ENCODE results near the gene KLK8.
A peak's percentile ranks its signal among the peaks of the same experiment; 100 is the strongest.

The KLK8 gene

GRCh38 chr19:51001515-51001914, at the start of gene KLK8:
Gene KLK8, minus strand, starts transcription at chr19:51001604. Its CDS starts 437 bp downstream, at chr19:51001167.
- no peak for DNase-seq

- no peak for DNase-seq
These were observed 45.6 kb upstream of the KLK8 start for GRCh38 chr19:51047031-51047335.

- DNase-seq: no peak
These were observed 42.9 kb upstream of the KLK8 start for GRCh38 chr19:51044327-51044726.

- no peak for DNase-seq
These were observed 42.1 kb upstream of the KLK8 start for GRCh38 chr19:51043497-51043896.

GRCh38 chr19:51040151-51040550, 38.7 kb upstream of the KLK8 start:
- no peak for DNase-seq

- DNase-seq: no peak
These were observed 35.1 kb upstream of the KLK8 start for GRCh38 chr19:51036519-51036918.

GRCh38 chr19:51034704-51035103, 33.3 kb upstream of the KLK8 start, which contains the start of gene KLK12:
Gene KLK12, minus strand, starts transcription at chr19:51035002. Its CDS starts 381 bp downstream, at chr19:51034621.
- DNase-seq: peak; percentile 86

GRCh38 chr19:51031880-51032225, 30.4 kb upstream of the KLK8 start:
- no peak for DNase-seq

GRCh38 chr19:51031220-51031879, 29.9 kb upstream of the KLK8 start:
- no peak for DNase-seq

GRCh38 chr19:51030631-51031030, 29.2 kb upstream of the KLK8 start:
- no peak for DNase-seq

GRCh38 chr19:51029718-51030117, 28.3 kb upstream of the KLK8 start:
- DNase-seq: no peak

- no peak for DNase-seq
These were observed 26.5 kb upstream of the KLK8 start for GRCh38 chr19:51027873-51028272.

- no peak for DNase-seq
These were observed 25.9 kb upstream of the KLK8 start for GRCh38 chr19:51027126-51027806.

GRCh38 chr19:51026554-51026831, 25.1 kb upstream of the KLK8 start, which contains the start of gene KLK11:
Gene KLK11, minus strand, starts transcription at chr19:51026616. Its CDS starts 985 bp downstream, at chr19:51025631.
- DNase-seq: peak; percentile 59

- no peak for DNase-seq
These were observed 24.6 kb upstream of the KLK8 start for GRCh38 chr19:51025809-51026553.

GRCh38 chr19:51025401-51025800, 24.0 kb upstream of the KLK8 start:
- DNase-seq: no peak

GRCh38 chr19:51024924-51025323, 23.5 kb upstream of the KLK8 start:
- DNase-seq: peak; percentile 56

GRCh38 chr19:51023946-51024345, 22.5 kb upstream of the KLK8 start:
- DNase-seq: no peak

GRCh38 chr19:51022526-51022925, 21.1 kb upstream of the KLK8 start:
- DNase-seq: no peak

GRCh38 chr19:51020988-51021651, 19.7 kb upstream of the KLK8 start:
- DNase-seq: no peak

GRCh38 chr19:51019544-51019925, 18.1 kb upstream of the KLK8 start, which contains the start of gene KLK10:
Gene KLK10, minus strand, starts transcription at chr19:51019709. Its CDS starts 579 bp downstream, at chr19:51019130.
- no peak for DNase-seq

- no peak for DNase-seq
These were observed 17.5 kb upstream of the KLK8 start for GRCh38 chr19:51018745-51019543.

Measured in NCI-H510A (cell line).